GM13976 (cell line): Measurements from ENCODE around the gene GRIA1.

Source experiments
- DNase-seq: peaks from one replicate; pipeline ENCODE4 v3.0.0; 2012; ENCODE audit warnings: low spot score
- CTCF ChIP-seq: IDR thresholded peaks from 2 replicates; pipeline ENCODE4 v1.5.1; 2012; ENCODE audit warnings: borderline replicate concordance, mild to moderate bottlenecking; ENCODE audit not compliant: insufficient read depth; ENCODE audit errors: extremely low read depth, missing control alignments, control extremely low read depth
- in situ Hi-C: fragments of 300-500 bp; cut with MboI; formaldehyde crosslinking; loops from one replicate; pipeline ENCODE4 v1.12.0; 2022; ENCODE audit warnings: low sequenced_read_pairs, mixed read lengths, inconsistent platforms; ENCODE audit not compliant: unreplicated experiment

Gene GRIA1

GRCh38 chr5:153641183-153641688 lies 150.8 kb downstream of the GRIA1 start:
- in situ Hi-C loops: no loop called here

GRCh38 chr5:153654504-153655200 lies 164.2 kb downstream of the GRIA1 start:
- no peak for DNase-seq

More at GRCh38 chr5:153641183-153641688, 150.8 kb downstream of the GRIA1 start:
- TF ChIP-seq CTCF: no peak
- DNase-seq: no peak

GRCh38 chr5:153655201-153655510 lies 164.7 kb downstream of the GRIA1 start:
- in situ Hi-C loops: no loop called here
- no peak for TF ChIP-seq CTCF
- DNase-seq: no peak

More at GRCh38 chr5:153654504-153655200, 164.2 kb downstream of the GRIA1 start:
- TF ChIP-seq CTCF: no peak
- in situ Hi-C loops: no loop called here

- in situ Hi-C loops: no loop called here
- no peak for DNase-seq
- TF ChIP-seq CTCF: no peak
Measured at GRCh38 chr5:153658149-153658548, 167.7 kb downstream of the GRIA1 start.

GRCh38 chr5:153658606-153659005 lies 168.1 kb downstream of the GRIA1 start:
- in situ Hi-C loops: no loop called here
- no peak for DNase-seq
- no peak for TF ChIP-seq CTCF

GRCh38 chr5:153659039-153659736 lies 168.7 kb downstream of the GRIA1 start:
- in situ Hi-C loops: no loop called here
- DNase-seq: no peak
- TF ChIP-seq CTCF: no peak

- DNase-seq: no peak
- in situ Hi-C loops: no loop called here
Measured at GRCh38 chr5:153660919-153661318, 170.4 kb downstream of the GRIA1 start.

More at GRCh38 chr5:153660919-153661318, 170.4 kb downstream of the GRIA1 start:
- no peak for TF ChIP-seq CTCF
